Right lobe of liver (tissue), 6 donors: Measurements from ENCODE around the gene GLT1D1. TPM values are rescaled to one million over a fixed set of nuclear protein-coding genes. Genes with fewer than 3 reads are reported as not detected.
"Not testable (repeated sequence)": the region's sequence is repeated elsewhere in the genome, so short reads cannot be mapped to it uniquely, and the experiment has no call there.

Experiments
- ATAC-seq, 4 donors: fragments of 200-7000 bp; cut with Tn5 transposase; one replicate each; pipeline ENCODE4 v1.9.1; 2020; ENCODE audit warnings: mild to moderate bottlenecking in 4 of 4, moderate library complexity in 4 of 4
- DNase-seq, 3 donors: peaks; one replicate each; pipeline ENCODE4 v3.0.0-alpha.2; 2020
- H3K27ac ChIP-seq, 3 donors: fragments of 200-600 bp; one replicate each; pipeline ENCODE4 v1.8.0; 2022
- H3K27me3 ChIP-seq, 2 donors: fragments of 200-600 bp; one replicate each; pipeline ENCODE4 v1.8.0; 2022
- H3K36me3 ChIP-seq, 4 donors: fragments of 200-600 bp; sonication (generic) in 1 of 4; one replicate each; pipeline versions ENCODE4 v1.5.1 to v1.8.0; 2017 to 2022; ENCODE audit warnings: control low read depth in 1 of 4
- H3K4me1 ChIP-seq, 4 donors: fragments of 200-600 bp; sonication (generic) in 1 of 4; one replicate each; pipeline versions ENCODE4 v1.5.1 to v1.8.0; 2017 to 2022; ENCODE audit warnings: control low read depth in 1 of 4
- H3K4me3 ChIP-seq, 3 donors: fragments of 200-600 bp; one replicate each; pipeline ENCODE4 v1.8.0; 2022
- H3K9me3 ChIP-seq, 4 donors: fragments of 200-600 bp; sonication (generic) in 1 of 4; one replicate each; pipeline versions ENCODE4 v1.5.1 to v1.8.0; 2017 to 2022; ENCODE audit warnings: control low read depth in 1 of 4
- CTCF ChIP-seq, 4 donors: fragments of 200-600 bp in 3 of 4; fragments of 450-650 bp in 1 of 4; IDR thresholded peaks; one replicate each; pipeline versions ENCODE4 v1.5.1 to v1.8.0; 2016 to 2022; ENCODE audit warnings: antibody characterized with exemption in 4 of 4, mild to moderate bottlenecking in 2 of 4
- POLR2A ChIP-seq: fragments of 450-650 bp; IDR thresholded peaks from one replicate; pipeline ENCODE4 v1.6.1; 2017; ENCODE audit warnings: antibody characterized with exemption, mild to moderate bottlenecking
- WGBS: methylation state at CpG from one replicate; pipeline ENCODE4 v1.1.6; 2018; ENCODE audit warnings: low coverage, low lambda C conversion rate; ENCODE audit not compliant: insufficient coverage; ENCODE audit errors: missing lambda C conversion rate; 5-methylcytosine and 5-hydroxymethylcytosine counted together
- intact Hi-C, 2 donors: fragments of 100-400 bp; cut with DNase I; formaldehyde crosslinking; loops; one replicate each; pipeline versions ENCODE4 v1.11.2 to v1.14.1; 2022
- total RNA-seq, 6 experiments: library from RNA; depleted of rRNA in 2 of 6; stranded (reverse); fragments of >200 nt in 2 of 6; fragmentation: NEBNext Ultra II Directional in 3 of 6; extraction: Animal tissue kit (Norgen Biotek cat#: 25700) in 3 of 6; gene quantifications; one replicate each; pipeline versions ENCODE4 v1.1.0 to v1.2.4, GENCODE V29; 2016 to 2023
- donor health status: DM: no; HTN: yes; CAD: no.
- donor health status: DM: no; HTN: no; CAD: no.
- donor health status: DM: no; HTN: no; CAD: no.
- donor health status: DM: no; HTN: yes; CAD: no.
- donor health status: DM: no; HTN: yes; CAD: no.

The GLT1D1 gene
- total RNA-seq, 6 experiments from 2014 or later, result 14.9 to 21.9 (median 20.2) TPM

GRCh38 chr12:128843538-128843937 is 9.7 kb upstream of the GLT1D1 start:
- WGBS, result 81% methylated on average over 4 of the region's 4 CpGs
- TF ChIP-seq POLR2A, result no peak
- no peak for TF ChIP-seq CTCF (IDR thresholded peaks at IDR 0.05)
- H3K4me3 ChIP-seq, result no peak overlapping the region
- ATAC-seq, result no peak
- H3K27me3 ChIP-seq, result no peaks in the 10 kb centered on the region
- H3K27ac ChIP-seq, result no peak overlapping the region
- no peaks in the 10 kb centered on the region for H3K9me3 ChIP-seq
- no peaks in the 10 kb centered on the region for H3K4me1 ChIP-seq
- DNase-seq, result no peak
- intact Hi-C loops, result no loop called here
- H3K36me3 ChIP-seq, result no peaks in the 10 kb centered on the region

- intact Hi-C loops, result no loop called here
- Histone ChIP-seq H3K36me3 (no peaks in the 10 kb centered on the region), H3K9me3 (no peaks in the 10 kb centered on the region), H3K27me3 (no peaks in the 10 kb centered on the region), H3K27ac (no peak overlapping the region), H3K4me1 (no peaks in the 10 kb centered on the region), H3K4me3 (no peak overlapping the region)
- ATAC-seq (peak; percentile 66 to 76 (median 72)), DNase-seq (no peak)
- TF ChIP-seq POLR2A (no peak), CTCF (IDR thresholded peaks at IDR 0.05) (peak; percentile 8 to 36 (median 30))
- 20% methylated on average over 3 of the region's 11 CpGs for WGBS
Measured at GRCh38 chr12:128844031-128844635, 9.1 kb upstream of the GLT1D1 start.

- intact Hi-C loops, result not testable (repeated sequence)
Measured at GRCh38 chr12:128846671-128847070, 6.6 kb upstream of the GLT1D1 start.

GRCh38 chr12:128848371-128848770 is 4.9 kb upstream of the GLT1D1 start:
- intact Hi-C loops, result no loop called here
- no peaks in the 10 kb centered on the region for H3K9me3 ChIP-seq
- no peaks in the 10 kb centered on the region for H3K27me3 ChIP-seq
- WGBS, result 91% methylated on average over 7 of the region's 14 CpGs
- ATAC-seq (no peak), DNase-seq (no peak)
- no peaks in the 10 kb centered on the region for H3K36me3 ChIP-seq
- no peaks in the 10 kb centered on the region for H3K4me1 ChIP-seq
- H3K27ac ChIP-seq, result no peak overlapping the region
- H3K4me3 ChIP-seq, result no peak overlapping the region
- TF ChIP-seq POLR2A, result no peak
- no peak for TF ChIP-seq CTCF (IDR thresholded peaks at IDR 0.05)

More at GRCh38 chr12:128846671-128847070, 6.6 kb upstream of the GLT1D1 start:
- 93% methylated on average over 11 of the region's 27 CpGs for WGBS
- DNase-seq, H3K4me3 ChIP-seq, H3K9me3 ChIP-seq, H3K4me1 ChIP-seq, H3K27ac ChIP-seq, H3K36me3 ChIP-seq, ATAC-seq, H3K27me3 ChIP-seq: not testable (repeated sequence)

- H3K9me3 ChIP-seq, DNase-seq, intact Hi-C loops, H3K4me1 ChIP-seq, H3K4me3 ChIP-seq, H3K36me3 ChIP-seq, ATAC-seq, H3K27ac ChIP-seq, H3K27me3 ChIP-seq: not testable (repeated sequence)
- WGBS, result 63% methylated on average over 6 of the region's 6 CpGs
Measured at GRCh38 chr12:128849806-128850205, 3.5 kb upstream of the GLT1D1 start.
